Embryonic facial prominence (tissue), 1 donor: ENCODE measurements around the gene PCIF1.
"Not testable (repeated sequence)": the region's sequence is repeated elsewhere in the genome, so short reads cannot be mapped to it uniquely, and the experiment has no call there.

Experiments
- DNase-seq: peaks from one replicate; pipeline ENCODE4 v3.0.0-alpha.2; 2016; ENCODE audit errors: extremely low spot score

Gene PCIF1

GRCh38 chr20:45967551-45968080, 33.1 kb downstream of the PCIF1 start:
- no peak for DNase-seq

DNA sequence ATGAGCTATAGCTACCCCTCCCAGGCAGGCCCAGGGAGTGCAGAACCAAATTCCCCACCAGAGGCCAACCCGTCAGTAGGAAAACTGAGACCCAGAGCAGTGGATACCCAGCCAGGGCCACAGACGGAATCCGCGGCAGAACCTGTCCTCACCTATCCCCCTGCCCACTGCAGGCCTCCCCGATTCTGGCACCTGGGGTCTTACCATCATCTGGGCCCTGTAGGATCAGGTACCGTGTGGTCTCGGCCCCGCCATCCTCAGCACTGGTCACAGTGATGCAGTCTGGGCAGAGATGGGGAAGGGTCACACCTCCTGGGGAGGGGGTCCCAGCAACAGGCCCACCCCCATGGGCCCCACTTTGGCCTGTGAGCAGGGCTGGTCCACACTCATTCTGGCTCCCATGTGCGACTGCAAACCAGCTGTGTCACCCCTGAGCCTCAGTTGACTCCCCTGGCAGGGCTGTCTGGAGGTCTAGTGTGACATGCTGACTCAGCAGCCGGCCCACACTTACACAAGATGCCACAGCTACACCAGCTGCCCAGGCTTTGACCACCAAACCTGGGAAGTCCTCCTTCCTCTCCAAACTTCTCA, 33.7 kb downstream of the PCIF1 start:
- no peak for DNase-seq

DNA sequence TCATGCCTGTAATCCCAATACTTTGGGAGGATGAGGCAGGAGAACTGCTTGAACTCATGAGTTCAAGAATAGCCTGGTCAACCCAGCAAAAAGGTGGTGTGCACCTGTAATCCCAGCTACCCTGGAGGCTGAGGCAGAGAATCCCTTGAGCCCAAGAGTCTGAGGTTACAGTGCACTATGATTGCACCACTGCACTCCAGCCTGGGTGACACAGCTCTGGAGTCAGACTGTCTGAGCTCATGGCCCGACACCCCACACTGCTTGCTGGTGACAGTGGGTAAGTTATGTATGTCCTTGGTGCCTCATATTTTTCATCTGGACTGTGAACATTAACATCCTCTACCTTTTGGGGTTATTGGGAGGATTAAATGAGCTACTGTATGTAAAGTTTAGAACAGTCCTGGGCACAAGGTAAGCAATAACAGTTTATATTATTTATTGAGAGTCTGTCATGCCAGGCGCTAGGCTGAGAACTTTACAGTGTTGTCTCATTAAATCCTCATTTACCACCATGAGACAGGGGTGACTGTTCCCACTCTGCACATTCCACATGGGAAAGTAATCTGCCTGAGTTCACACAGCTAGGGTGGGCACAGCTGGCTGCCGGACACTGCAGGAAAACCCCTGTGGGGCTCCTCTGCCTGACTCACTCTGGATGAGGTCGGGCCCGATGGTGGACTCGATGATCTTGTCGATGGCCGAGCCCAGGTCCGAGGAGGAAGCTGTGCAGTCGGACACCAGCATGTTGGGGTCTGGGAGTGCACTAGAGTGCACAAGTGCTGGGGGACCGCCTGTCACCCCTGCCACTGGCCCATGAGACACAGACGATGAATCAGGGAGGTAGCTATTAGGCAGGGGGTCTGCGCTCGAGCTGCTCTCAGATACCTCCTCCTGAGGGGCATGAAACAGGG, 34.6 kb downstream of the PCIF1 start:
- DNase-seq, result no peak

DNA sequence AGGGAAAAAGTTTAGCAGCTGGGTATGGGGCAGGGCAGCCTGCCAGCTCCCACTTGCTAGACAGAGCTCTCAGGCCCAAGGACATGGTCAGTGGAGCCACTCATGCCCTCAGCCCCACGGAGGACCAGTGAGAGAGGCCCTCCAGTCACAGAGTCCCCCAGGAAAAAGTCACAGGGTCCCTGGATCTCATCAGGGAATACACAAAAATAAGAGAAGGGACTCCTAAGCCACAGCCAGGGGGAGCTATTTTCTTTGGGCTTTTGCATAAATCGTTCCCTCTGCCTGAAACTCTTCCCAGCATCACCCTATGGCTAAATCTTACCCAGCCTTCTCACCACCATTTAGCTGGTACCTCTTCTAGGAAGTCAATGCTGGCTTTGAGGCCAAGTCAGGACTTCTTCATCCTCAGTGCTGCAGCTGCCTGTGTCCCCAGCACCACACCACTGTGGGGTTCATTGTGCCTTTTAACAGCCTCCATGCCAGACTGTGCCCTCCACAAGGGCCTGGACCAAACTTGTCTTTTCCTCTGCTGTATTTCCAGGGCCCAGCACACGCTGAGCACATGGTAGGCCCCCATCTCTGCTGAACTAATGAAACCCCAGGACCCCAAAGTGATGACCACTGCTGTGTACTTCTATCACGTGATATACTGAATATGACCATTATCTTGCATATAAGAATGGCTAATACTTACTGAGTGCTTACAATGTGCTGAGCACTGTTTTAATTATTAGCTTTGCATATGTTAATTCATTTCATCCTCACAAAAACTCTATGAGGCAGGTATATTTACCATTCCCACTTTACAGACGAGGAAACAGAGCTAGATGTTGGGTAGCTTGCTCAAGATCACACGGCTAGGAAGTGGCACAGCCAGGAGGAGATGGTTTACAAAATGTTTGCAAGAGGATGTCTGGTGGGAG, 35.5 kb downstream of the PCIF1 start:
- no peak for DNase-seq

DNA sequence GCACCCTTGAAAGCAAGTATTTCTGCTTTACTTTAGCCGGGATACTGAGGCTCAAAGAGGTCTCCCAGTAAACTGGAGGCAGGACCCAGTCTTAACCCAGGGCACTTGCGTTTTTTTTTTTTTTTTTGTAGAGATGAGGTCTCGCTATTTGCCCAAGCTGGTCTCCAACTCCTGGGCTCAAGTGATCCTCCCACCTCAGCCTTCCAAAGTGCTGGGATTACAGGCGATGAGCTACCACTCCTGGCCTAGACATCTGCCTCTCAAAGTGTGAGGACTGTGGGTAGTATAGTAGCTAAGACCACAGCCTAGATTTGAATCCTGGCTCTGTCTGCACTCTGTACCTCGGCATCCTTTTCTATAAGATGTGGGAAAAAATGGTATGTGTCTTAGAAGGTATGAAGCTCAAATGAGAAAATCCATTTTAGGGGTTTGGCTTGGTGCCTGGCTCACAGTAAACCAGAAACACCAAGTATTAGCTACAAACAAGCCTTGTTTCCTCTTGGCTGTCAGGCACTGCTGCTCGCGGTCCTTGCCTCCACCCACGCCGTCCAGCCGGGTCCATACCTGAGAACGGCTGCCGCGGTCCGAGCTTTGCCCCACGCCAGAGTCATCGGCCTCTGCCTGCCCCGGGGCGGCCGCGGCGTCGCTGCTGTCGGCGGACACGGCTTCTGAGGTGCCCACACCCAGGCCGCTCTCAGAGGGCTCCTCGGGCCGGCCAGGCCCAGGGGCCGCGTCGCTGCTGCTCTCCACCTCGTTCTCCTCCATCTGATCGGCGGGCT, 36.4 kb downstream of the PCIF1 start:
- DNase-seq, result no peak

GRCh38 chr20:45971425-45971674, 36.9 kb downstream of the PCIF1 start:
- no peak for DNase-seq

DNA sequence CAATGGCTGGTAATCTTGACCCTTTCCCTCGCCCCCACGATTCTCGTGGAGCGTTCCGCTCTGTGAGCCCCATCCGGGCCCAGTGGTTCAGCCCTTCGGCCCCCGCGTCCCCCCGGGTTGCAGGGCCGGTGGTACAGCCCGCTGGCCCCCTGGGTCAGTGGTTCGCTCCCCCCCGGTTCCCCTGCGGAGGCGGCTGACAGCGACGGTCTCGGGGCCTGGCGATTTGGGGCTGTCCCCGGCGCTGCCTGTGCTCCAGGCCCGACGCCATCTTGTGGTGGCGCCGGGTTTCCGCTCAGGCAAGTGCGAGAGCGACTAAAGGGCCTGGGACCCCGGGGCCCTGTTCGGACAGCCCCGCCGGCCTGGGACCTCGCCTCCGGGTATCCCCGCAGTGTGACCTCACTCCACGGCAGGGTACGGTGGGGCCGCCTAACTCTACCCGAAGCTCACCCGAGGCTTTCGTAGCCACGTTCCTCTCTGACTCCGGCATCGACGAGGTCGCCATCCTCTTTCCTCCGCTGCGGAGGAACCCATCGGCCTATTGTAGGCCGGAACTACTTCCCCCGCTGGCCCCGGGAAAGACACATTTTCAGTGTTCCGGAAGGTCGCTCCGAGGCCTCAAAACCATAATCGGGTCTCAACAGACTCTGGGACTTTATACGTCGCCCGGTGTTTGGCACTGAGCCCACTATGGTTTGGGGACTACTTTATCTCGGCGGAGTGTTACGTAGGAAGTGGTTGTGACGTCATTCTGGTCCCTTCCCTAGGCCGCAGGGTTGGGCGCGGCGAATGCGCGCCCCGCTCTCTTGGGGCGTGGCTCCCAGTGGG, 37.4 kb downstream of the PCIF1 start, which contains the start of gene ZNF335:
TSS of gene ZNF335 (minus strand) at position 529 of the 825 bp plus-strand sequence. CDS start 793 bp downstream, outside the sequence.
- peak; percentile 92 for DNase-seq

DNA sequence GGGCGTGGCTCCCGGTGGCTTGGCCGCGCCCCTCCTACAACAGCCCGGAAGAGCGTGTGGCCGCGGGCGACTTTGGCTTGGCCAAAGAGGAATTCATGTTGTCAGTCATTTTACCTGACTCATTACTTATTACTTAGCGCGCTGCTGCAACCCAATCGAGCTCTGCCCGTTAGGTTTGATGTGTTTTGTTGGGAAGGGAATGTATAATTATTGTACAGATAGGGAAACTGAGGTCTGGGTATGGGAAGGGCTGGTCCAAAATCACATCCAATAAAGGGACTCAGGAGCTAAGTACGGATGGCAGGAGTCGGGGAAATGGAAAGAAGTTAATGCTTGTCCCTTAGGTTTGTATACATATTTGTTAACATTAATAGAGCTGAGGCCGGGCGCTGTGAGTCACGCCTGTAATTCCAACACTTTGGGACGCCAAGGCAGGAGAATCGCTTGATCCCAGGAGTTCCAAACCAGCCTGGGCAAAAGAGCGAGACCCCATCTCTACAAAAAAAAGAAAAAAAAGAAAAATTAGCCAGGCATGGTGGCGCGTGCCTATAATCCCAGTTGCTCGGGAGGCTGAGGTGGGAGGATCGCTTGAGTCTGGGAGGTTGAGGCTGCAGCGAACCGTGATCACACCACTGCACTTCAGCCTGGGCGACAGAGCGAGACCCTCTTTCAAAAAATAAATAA, 38.2 kb downstream of the PCIF1 start:
- no peak for DNase-seq

- no peak for DNase-seq
Observed at GRCh38 chr20:45974896-45975565, 40.5 kb downstream of the PCIF1 start.

- no peak for DNase-seq
Observed at GRCh38 chr20:45975686-45976085, 41.2 kb downstream of the PCIF1 start.

DNA sequence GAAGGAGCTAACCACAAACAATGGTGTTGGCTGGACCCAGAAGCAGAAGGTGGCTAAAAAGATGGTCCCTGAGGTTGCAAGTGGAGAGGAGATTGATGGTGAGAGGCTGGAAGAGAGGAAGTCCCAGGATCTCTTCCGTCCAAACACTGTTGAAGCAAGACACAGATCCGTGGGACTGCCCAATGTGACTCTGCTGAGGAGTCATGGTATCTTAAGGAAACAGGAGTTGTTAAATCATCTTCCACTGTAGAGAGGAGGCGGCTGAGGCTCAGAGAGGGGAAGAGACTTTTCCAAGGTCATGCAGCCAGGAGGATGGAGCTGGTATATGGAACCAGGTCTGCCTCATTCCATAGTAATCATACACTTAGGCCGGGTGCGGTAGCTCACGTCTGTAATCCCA, 41.6 kb downstream of the PCIF1 start:
- DNase-seq, result no peak

DNA sequence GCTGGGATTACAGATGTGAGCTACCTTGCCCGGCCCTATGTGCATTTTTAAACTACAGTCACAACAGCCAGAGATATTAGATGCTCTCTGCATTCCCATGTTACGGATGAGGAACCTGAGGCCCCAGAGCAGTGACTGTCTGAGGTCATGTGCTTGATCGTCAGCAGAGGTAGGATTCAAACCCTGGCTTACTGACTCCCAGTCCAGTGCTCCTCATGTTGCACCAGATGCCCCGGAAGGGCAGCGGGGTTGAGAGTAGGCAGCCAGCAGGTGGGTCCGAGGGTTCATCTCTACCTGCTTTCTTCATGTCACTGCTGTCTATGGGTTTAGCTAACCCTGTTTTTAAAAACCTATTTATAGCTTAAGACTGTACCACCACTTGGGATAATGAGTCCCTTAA, 46.8 kb downstream of the PCIF1 start:
- DNase-seq, result no peak

- no peak for DNase-seq
Observed at GRCh38 chr20:45983279-45983743, 48.8 kb downstream of the PCIF1 start.

GRCh38 chr20:45985573-45985972, 51.1 kb downstream of the PCIF1 start:
- no peak for DNase-seq

- no peak for DNase-seq
Observed at GRCh38 chr20:45987108-45987780, 52.8 kb downstream of the PCIF1 start.

GRCh38 chr20:45988830-45989229, 54.3 kb downstream of the PCIF1 start:
- not testable (repeated sequence) for DNase-seq

GRCh38 chr20:45991616-45992015, 57.1 kb downstream of the PCIF1 start:
- no peak for DNase-seq

- no peak for DNase-seq
Observed at GRCh38 chr20:45993197-45993951, 58.9 kb downstream of the PCIF1 start.
